K562 (cell line): ENCODE data around the gene TSEN54. TPM values are rescaled to one million over a fixed set of nuclear protein-coding genes. Genes with fewer than 3 reads are reported as not detected.

Source experiments
- BRF1 ChIP-seq: IDR thresholded peaks from 3 replicates; pipeline ENCODE4 v1.6.1; 2011; ENCODE audit warnings: borderline replicate concordance, mild to moderate bottlenecking; ENCODE audit not compliant: insufficient read length; ENCODE audit errors: extremely low read depth
- CCNT2 ChIP-seq: IDR thresholded peaks from 2 replicates; pipeline ENCODE4 v1.6.1; 2011; ENCODE audit warnings: borderline replicate concordance, low read depth, mild to moderate bottlenecking, moderate library complexity, mixed read lengths, low read length; ENCODE audit not compliant: insufficient read length; ENCODE audit errors: extremely low read depth
- CREB1 ChIP-seq, 2 experiments: sonication (generic) in 1 of 2; formaldehyde crosslinking in 1 of 2; IDR thresholded peaks; 2 replicates each; pipeline versions ENCODE4 v1.6.1 to v1.8.0; 2012 to 2022; ENCODE audit warnings: inconsistent platforms in 1 of 2, mild to moderate bottlenecking in 1 of 2, missing genetic modification reagents in 1 of 2, moderate library complexity in 1 of 2
- CSDE1 ChIP-seq, 2 experiments: fragments of 450-650 bp; IDR thresholded peaks; 2 replicates each; pipeline ENCODE4 v1.6.1; 2016; ENCODE audit warnings: mild to moderate bottlenecking in 1 of 2
- CTBP1 ChIP-seq: fragments of 450-650 bp; IDR thresholded peaks from 2 replicates; pipeline ENCODE4 v1.6.1; 2016; ENCODE audit warnings: borderline replicate concordance
- DMBX1 ChIP-seq: fragments of 250-450 bp; sonication (Bioruptor Pico); IDR thresholded peaks from 2 replicates; pipeline ENCODE4 v1.8.0; 2022; ENCODE audit warnings: inconsistent platforms, mild to moderate bottlenecking, moderate library complexity, borderline replicate concordance
- EZH2 ChIP-seq: IDR thresholded peaks from 2 replicates; pipeline ENCODE4 v1.6.1; 2012; ENCODE audit warnings: low read depth, mild to moderate bottlenecking, inconsistent platforms, low read length, borderline replicate concordance
- GTF2F1 ChIP-seq: IDR thresholded peaks from 2 replicates; pipeline ENCODE4 v1.6.1; 2011; ENCODE audit warnings: low read depth, low read length, improper control_type of control experiment
- HMGXB4 ChIP-seq: sonication (generic); formaldehyde crosslinking; IDR thresholded peaks from 2 replicates; pipeline ENCODE4 v1.8.1; 2023; ENCODE audit warnings: mild to moderate bottlenecking, missing genetic modification reagents
- KLF1 ChIP-seq: fragments of 450-650 bp; IDR thresholded peaks from 2 replicates; pipeline ENCODE4 v1.6.1; 2016; ENCODE audit warnings: missing genetic modification characterization, missing compliant biosample characterization
- L3MBTL2 ChIP-seq: fragments of 450-650 bp; IDR thresholded peaks from 2 replicates; pipeline ENCODE4 v1.6.1; 2016; ENCODE audit warnings: mild to moderate bottlenecking, moderate library complexity
- MBD2 ChIP-seq: sonication (generic); IDR thresholded peaks from 2 replicates; pipeline ENCODE4 v1.6.1; 2016; ENCODE audit warnings: low read depth, borderline replicate concordance
- NKRF ChIP-seq: fragments of 450-650 bp; IDR thresholded peaks from 2 replicates; pipeline ENCODE4 v1.6.1; 2016; ENCODE audit warnings: borderline replicate concordance
- NR2C2 ChIP-seq, 2 experiments: fragments of 200-800 bp in 1 of 2; sonication (Bioruptor generic) in 1 of 2; sonication (generic) in 1 of 2; formaldehyde crosslinking in 1 of 2; IDR thresholded peaks; 2 replicates each; pipeline versions ENCODE4 v1.6.1 to v1.8.0; 2016 to 2022; ENCODE audit warnings: mild to moderate bottlenecking in 1 of 2, missing compliant biosample characterization in 1 of 2, missing genetic modification characterization in 1 of 2, missing genetic modification reagents in 1 of 2
- PCBP1 ChIP-seq: fragments of 200-400 bp; formaldehyde crosslinking; IDR thresholded peaks from 2 replicates; pipeline ENCODE4 v1.6.1; 2018; ENCODE audit warnings: mild to moderate bottlenecking, low read depth, low read length; ENCODE audit not compliant: poor library complexity, severe bottlenecking
- SLC30A9 ChIP-seq: fragments of 250-450 bp; sonication (Bioruptor Pico); IDR thresholded peaks from 2 replicates; pipeline ENCODE4 v1.8.0; 2022; ENCODE audit warnings: mild to moderate bottlenecking, moderate library complexity
- SRSF3 ChIP-seq: fragments of 200-400 bp; formaldehyde crosslinking; IDR thresholded peaks from 2 replicates; pipeline ENCODE4 v1.6.1; 2016; ENCODE audit warnings: mild to moderate bottlenecking, low read length, moderate library complexity; ENCODE audit not compliant: insufficient read depth
- TGIF2 ChIP-seq: sonication (generic); formaldehyde crosslinking; IDR thresholded peaks from 2 replicates; pipeline ENCODE4 v1.8.1; 2022; ENCODE audit warnings: mild to moderate bottlenecking, missing genetic modification reagents, moderate library complexity
- WHSC1 ChIP-seq: IDR thresholded peaks from one replicate; pipeline ENCODE4 v1.6.1; 2012; ENCODE audit warnings: low read length, control low read depth, inconsistent platforms
- ZNF174 ChIP-seq: fragments of 250-450 bp; sonication (Bioruptor Pico); IDR thresholded peaks from 2 replicates; pipeline ENCODE4 v1.4.0; 2020; ENCODE audit warnings: mild to moderate bottlenecking
- ZNF583 ChIP-seq: fragments of 250-450 bp; sonication (Bioruptor Pico); IDR thresholded peaks from 2 replicates; pipeline ENCODE4 v1.4.0; 2020
- ZNF655 ChIP-seq: fragments of 250-450 bp; sonication (Bioruptor Pico); IDR thresholded peaks from 2 replicates; pipeline ENCODE4 v1.5.0; 2021
- polyA plus RNA-seq, 8 experiments: library from polyadenylated mRNA; depleted of rRNA in 4 of 8; stranded (reverse) in 5 of 8; unstranded in 3 of 8; fragments of >200 nt; fragmentation: Nextera tagmentation in 2 of 8; fragmentation: Illumina TruSeq in 1 of 8; extraction: Ambion mirVana in 2 of 8; extraction: Trizol in 1 of 8; gene quantifications; 2 replicates each; pipeline versions ENCODE4 v1.2.1 to v1.2.3, GENCODE V29; 2011 to 2014; ENCODE audit warnings: inconsistent platforms in 1 of 8, missing spikeins in 1 of 8
- total RNA-seq, 7 experiments: library from RNA; depleted of rRNA in 6 of 7; stranded (reverse); fragments of >200 nt in 6 of 7; fragmentation: Illumina TruSeq in 2 of 7; extraction: Trizol in 2 of 7; gene quantifications; 2 replicates each; pipeline versions ENCODE4 v1.2.1 to v1.2.3, GENCODE V29; 2011 to 2021; ENCODE audit warnings: low replicate concordance in 1 of 7

TSEN54 gene
- total and polyA plus RNA-seq, 9 of the 15 experiments (the other 6 are each of a cell fraction or from before 2014, with no cell fraction given): 5.9 to 64.3 (median 48.9) TPM

GRCh38 chr17:75524970-75525805 lies 8.9 kb downstream of the TSEN54 start, which contains the start of gene LLGL2 (continued):
- TF ChIP-seq CSDE1 (IDR thresholded peaks at IDR 0.05) (no peak), ZNF174 (CRISPR knock-in tag) (no peak), SRSF3 (no peak), WHSC1 (no peak), CREB1 (IDR thresholded peaks at IDR 0.05) (peak; percentile 41; the same call in 1 of the 2 replicates), CREB1 (CRISPR knock-in tag; IDR thresholded peaks at IDR 0.05) (no peak), PCBP1 (peak; percentile 65), L3MBTL2 (peak; percentile 63; the same call in 1 of the 2 replicates), ZNF583 (CRISPR knock-in tag) (no peak), KLF1 (tag) (no peak), BRF1 (no peak), SLC30A9 (no peak), DMBX1 (CRISPR knock-in tag) (no peak), GTF2F1 (no peak), EZH2 (no peak), CTBP1 (peak; percentile 94), MBD2 (peak; percentile 20; the same call in 1 of the 2 replicates), TGIF2 (0 out of 2 replicates have a peak, but pooled peaks have one; percentile 39), CCNT2 (peak; percentile 59), ZNF655 (no peak), NR2C2 (CRISPR knock-in tag; IDR thresholded peaks at IDR 0.05) (no peak), NR2C2 (tag; IDR thresholded peaks at IDR 0.05) (0 out of 2 replicates have a peak, but pooled peaks have one; percentile 22), HMGXB4 (CRISPR knock-in tag) (peak; percentile 83; the same call in 1 of the 2 replicates), NKRF (peak; percentile 54; the same call in 1 of the 2 replicates)
